Lower lobe of right lung (tissue), 2 donors: ENCODE results near the gene GMPR2. TPM values are rescaled to one million over a fixed set of nuclear protein-coding genes. Genes with fewer than 3 reads are reported as not detected.

Experiments used
- ATAC-seq, 2 donors: fragments of 200-7000 bp; cut with Tn5 transposase; one replicate each; pipeline ENCODE4 v1.9.1; 2020 to 2022; ENCODE audit warnings: mild to moderate bottlenecking in 2 of 2, moderate library complexity in 2 of 2
- DNase-seq: peaks from one replicate; pipeline ENCODE4 v3.0.0-alpha.2; 2020
- H3K27ac ChIP-seq: fragments of 200-600 bp; one replicate; pipeline ENCODE4 v1.8.0; 2022
- H3K27me3 ChIP-seq: fragments of 200-600 bp; one replicate; pipeline ENCODE4 v1.8.0; 2022; ENCODE audit warnings: low read depth
- H3K36me3 ChIP-seq: fragments of 200-600 bp; one replicate; pipeline ENCODE4 v1.8.0; 2022; ENCODE audit warnings: mild to moderate bottlenecking
- H3K4me1 ChIP-seq: fragments of 200-600 bp; one replicate; pipeline ENCODE4 v1.8.0; 2022
- H3K4me3 ChIP-seq: fragments of 200-600 bp; one replicate; pipeline ENCODE4 v1.8.0; 2022; ENCODE audit warnings: mild to moderate bottlenecking
- H3K9me3 ChIP-seq: fragments of 200-600 bp; one replicate; pipeline ENCODE4 v1.8.0; 2022
- intact Hi-C: fragments of 100-400 bp; cut with DNase I; formaldehyde crosslinking; loops from one replicate; pipeline ENCODE4 v1.11.0; 2022
- total RNA-seq: library from RNA; stranded (reverse); fragmentation: NEBNext Ultra II Directional; extraction: Animal tissue kit (Norgen Biotek cat#: 25700); gene quantifications from one replicate; pipeline ENCODE4 v1.2.1, GENCODE V29; 2021
- TF ChIP-seq, protein P1 (sequence below): fragments of 200-600 bp; IDR thresholded peaks from one replicate; pipeline ENCODE4 v1.8.0; 2022; ENCODE audit warnings: antibody characterized with exemption, mild to moderate bottlenecking
- donor health status: DM: no; HTN: yes; CAD: no; lungs with severe emphysema.

The GMPR2 gene
- total RNA-seq, 1 donor from 2014 or later, result 72.3 TPM

DNA sequence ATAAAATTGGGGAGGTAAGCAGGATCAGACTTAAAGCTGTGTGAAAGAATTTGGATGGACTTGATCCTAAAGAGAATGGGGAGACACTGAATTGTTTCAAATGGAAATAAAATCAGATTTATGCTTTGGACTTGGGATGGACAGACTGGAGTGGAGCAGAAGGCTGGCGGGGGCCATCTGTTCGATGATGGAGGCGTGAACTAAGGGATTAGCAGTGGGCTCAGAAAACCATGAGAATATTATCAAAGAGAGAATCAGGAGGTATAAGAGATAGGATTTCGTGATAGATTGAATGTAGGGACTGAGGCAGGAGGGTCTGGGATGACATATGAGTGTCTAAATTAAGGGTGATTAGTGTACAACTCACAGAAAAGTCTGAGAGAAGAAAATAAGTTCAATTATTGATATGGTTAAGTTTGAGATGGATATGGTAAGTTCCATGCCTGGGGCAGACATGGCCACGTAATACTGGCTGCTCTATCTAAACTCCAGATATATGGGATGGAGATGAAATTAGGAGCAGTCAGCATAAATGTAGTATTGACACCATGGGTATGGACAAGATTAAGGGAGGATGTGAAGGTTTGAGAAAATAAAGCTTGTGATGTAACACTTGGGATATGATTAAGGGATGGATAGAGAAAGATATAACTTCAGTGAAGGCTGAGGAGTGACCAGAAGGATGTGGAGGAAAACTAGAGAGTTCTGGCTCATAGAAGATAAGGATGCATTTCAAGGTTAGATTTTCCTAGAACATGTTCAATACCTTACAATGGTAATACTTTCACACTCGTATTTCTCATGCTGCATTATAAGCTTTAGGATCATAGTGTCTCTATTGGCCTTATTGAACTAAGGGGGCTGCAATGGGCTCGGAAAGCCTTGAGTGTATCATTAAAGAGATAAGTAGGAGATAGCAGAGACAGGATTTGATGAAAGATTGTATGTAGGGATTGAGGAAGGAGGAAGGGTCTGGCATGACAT lies 28.3 kb upstream of the GMPR2 start:
- H3K36me3 ChIP-seq, result peaks cover 61% of the 10 kb centered on the region

DNA sequence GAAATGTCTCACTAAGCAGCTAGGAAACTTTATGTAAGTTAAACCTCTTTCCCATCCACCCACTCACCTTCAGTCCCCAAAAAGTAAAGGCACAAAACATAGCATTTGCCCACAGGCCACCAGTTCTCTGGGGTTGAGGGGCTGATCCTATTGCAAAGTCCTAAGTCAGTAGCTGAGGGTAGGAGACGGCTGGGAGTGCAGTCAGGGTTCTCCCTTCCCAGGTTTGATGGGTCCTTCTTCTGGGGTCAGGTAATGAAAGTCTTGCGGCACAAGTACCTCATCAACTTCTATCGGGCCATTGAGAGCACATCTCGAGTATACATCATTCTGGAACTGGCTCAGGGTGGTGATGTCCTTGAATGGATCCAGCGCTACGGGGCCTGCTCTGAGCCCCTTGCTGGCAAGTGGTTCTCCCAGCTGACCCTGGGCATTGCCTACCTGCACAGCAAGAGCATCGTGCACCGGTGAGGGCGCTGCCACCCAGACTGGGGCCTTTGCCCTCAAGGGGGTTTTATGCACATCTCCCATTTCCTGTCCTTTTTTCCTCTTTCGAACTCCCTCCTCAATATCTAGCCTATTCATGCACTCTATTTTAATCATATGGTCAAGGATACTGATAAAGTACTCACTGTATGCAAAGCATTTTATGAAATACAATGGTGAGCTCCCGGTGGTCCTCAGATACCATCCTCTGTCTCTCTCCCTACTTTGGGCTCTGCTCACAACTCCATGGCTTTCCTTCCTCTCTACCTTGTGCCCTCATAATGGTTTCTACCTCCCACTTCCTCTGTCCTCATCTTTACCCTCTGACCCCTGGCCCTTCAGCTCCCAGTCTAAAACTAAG lies 26.2 kb upstream of the GMPR2 start:
- intact Hi-C loops, result no loop called here
- Histone ChIP-seq H3K4me1 (no peaks in the 10 kb centered on the region), H3K9me3 (no peaks in the 10 kb centered on the region), H3K4me3 (no peak overlapping the region), H3K27ac (no peak overlapping the region), H3K36me3 (peaks cover 73% of the 10 kb centered on the region), H3K27me3 (no peaks in the 10 kb centered on the region)
- TF ChIP-seq, protein P1, sequence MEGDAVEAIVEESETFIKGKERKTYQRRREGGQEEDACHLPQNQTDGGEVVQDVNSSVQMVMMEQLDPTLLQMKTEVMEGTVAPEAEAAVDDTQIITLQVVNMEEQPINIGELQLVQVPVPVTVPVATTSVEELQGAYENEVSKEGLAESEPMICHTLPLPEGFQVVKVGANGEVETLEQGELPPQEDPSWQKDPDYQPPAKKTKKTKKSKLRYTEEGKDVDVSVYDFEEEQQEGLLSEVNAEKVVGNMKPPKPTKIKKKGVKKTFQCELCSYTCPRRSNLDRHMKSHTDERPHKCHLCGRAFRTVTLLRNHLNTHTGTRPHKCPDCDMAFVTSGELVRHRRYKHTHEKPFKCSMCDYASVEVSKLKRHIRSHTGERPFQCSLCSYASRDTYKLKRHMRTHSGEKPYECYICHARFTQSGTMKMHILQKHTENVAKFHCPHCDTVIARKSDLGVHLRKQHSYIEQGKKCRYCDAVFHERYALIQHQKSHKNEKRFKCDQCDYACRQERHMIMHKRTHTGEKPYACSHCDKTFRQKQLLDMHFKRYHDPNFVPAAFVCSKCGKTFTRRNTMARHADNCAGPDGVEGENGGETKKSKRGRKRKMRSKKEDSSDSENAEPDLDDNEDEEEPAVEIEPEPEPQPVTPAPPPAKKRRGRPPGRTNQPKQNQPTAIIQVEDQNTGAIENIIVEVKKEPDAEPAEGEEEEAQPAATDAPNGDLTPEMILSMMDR, result no peak
- DNase-seq (no peak), ATAC-seq (no peak)

More for the DNA sequence above, 28.3 kb upstream of the GMPR2 start:
- Histone ChIP-seq H3K27me3 (no peaks in the 10 kb centered on the region), H3K27ac (no peak overlapping the region), H3K4me1 (no peaks in the 10 kb centered on the region), H3K9me3 (no peaks in the 10 kb centered on the region), H3K4me3 (no peak overlapping the region)
- DNase-seq (no peak), ATAC-seq (no peak)
- TF ChIP-seq, protein P1, result no peak
- intact Hi-C loops, result no loop called here

DNA sequence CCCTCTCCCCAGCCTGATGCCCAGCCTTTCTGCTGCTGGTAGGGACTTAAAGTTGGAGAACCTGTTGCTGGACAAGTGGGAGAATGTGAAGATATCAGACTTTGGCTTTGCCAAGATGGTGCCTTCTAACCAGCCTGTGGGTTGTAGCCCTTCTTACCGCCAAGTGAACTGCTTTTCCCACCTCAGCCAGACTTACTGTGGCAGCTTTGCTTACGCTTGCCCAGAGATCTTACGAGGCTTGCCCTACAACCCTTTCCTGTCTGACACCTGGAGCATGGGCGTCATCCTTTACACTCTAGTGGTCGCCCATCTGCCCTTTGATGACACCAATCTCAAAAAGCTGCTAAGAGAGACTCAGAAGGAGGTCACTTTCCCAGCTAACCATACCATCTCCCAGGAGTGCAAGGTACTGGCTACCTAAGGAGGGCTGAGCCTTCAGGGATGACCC lies 25.6 kb upstream of the GMPR2 start:
- no peaks in the 10 kb centered on the region for H3K27me3 ChIP-seq
- H3K27ac ChIP-seq, result no peak overlapping the region
- peaks cover 71% of the 10 kb centered on the region for H3K36me3 ChIP-seq
- H3K4me3 ChIP-seq, result no peak overlapping the region
- DNase-seq, result no peak
- no peak for ATAC-seq
- H3K9me3 ChIP-seq, result no peaks in the 10 kb centered on the region
- TF ChIP-seq, protein P1, result no peak
- peaks cover under 1% of the 10 kb centered on the region for H3K4me1 ChIP-seq
- intact Hi-C loops, result no loop called here

DNA sequence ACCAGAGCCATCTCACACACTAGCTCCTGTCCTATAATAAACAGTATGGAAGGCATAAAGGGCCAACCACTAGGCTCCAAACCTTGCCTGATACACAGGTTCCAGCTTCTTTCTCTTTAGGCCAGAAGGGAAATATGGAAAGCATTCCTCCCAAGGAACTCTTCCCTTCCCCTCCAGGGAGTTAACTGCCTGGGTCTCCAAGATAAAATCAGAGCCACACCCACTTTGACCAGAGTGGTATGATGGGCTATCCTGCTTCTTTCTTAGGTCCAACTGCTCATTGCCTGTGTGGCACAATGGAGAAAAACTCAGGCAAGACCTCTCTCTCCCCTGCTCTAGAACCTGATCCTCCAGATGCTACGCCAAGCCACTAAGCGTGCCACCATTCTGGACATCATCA lies 25.1 kb upstream of the GMPR2 start:
- intact Hi-C loops, result no loop called here
- H3K4me3 ChIP-seq, result no peak overlapping the region
- H3K9me3 ChIP-seq, result no peaks in the 10 kb centered on the region
- TF ChIP-seq, protein P1, result no peak
- ATAC-seq (no peak), DNase-seq (no peak)
- no peaks in the 10 kb centered on the region for H3K27me3 ChIP-seq
- H3K36me3 ChIP-seq, result peaks cover 71% of the 10 kb centered on the region
- no peak overlapping the region for H3K27ac ChIP-seq
- peaks cover 6% of the 10 kb centered on the region for H3K4me1 ChIP-seq

DNA sequence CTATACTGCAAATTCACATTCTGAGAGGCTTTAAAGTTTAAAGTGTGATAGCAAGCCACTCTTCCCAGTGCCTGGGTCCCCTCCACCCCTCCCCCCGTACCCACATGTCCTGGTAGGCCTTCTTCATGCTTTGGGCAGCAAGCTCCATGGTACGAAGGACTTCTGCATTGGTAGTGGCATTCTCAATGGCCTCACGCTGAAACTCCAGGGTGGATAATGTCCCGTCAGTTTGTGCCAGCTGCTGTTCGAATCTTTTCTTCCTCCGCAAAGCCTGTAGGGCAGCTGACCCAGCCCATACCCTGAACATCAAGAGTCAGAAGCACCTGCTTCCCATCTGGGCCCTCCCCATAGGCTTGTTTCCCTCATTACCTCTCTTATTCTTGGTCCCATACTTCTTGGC lies 21.4 kb upstream of the GMPR2 start:
- DNase-seq, result no peak
- H3K36me3 ChIP-seq, result peaks cover 51% of the 10 kb centered on the region
- TF ChIP-seq, protein P1, result no peak
- H3K4me1 ChIP-seq, result peaks cover 31% of the 10 kb centered on the region
- intact Hi-C loops, result no loop called here
- no peak overlapping the region for H3K27ac ChIP-seq
- H3K27me3 ChIP-seq, result no peaks in the 10 kb centered on the region
- no peak overlapping the region for H3K4me3 ChIP-seq
- no peak for ATAC-seq
- no peaks in the 10 kb centered on the region for H3K9me3 ChIP-seq
